AG09309 (cell line): ENCODE measurements around the gene ELMO2.
A peak's percentile ranks its signal among the peaks of the same experiment; 100 is the strongest.

Experiments used
- DNase-seq: peaks from one replicate; pipeline ENCODE4 v3.0.0-alpha.2; 2010; ENCODE audit warnings: low read depth
- H3K4me3 ChIP-seq: 2 replicates; pipeline ENCODE4 v1.5.1; 2011; ENCODE audit warnings: mild to moderate bottlenecking, low read depth, low read length, moderate library complexity; ENCODE audit not compliant: control insufficient read depth
- TF ChIP-seq, protein P1 (sequence below): IDR thresholded peaks from 2 replicates; pipeline ENCODE4 v1.5.1; 2011; ENCODE audit warnings: mild to moderate bottlenecking, low read depth, low read length, inconsistent platforms; ENCODE audit not compliant: insufficient read depth, control insufficient read depth; ENCODE audit errors: missing control alignments

Gene ELMO2

DNA sequence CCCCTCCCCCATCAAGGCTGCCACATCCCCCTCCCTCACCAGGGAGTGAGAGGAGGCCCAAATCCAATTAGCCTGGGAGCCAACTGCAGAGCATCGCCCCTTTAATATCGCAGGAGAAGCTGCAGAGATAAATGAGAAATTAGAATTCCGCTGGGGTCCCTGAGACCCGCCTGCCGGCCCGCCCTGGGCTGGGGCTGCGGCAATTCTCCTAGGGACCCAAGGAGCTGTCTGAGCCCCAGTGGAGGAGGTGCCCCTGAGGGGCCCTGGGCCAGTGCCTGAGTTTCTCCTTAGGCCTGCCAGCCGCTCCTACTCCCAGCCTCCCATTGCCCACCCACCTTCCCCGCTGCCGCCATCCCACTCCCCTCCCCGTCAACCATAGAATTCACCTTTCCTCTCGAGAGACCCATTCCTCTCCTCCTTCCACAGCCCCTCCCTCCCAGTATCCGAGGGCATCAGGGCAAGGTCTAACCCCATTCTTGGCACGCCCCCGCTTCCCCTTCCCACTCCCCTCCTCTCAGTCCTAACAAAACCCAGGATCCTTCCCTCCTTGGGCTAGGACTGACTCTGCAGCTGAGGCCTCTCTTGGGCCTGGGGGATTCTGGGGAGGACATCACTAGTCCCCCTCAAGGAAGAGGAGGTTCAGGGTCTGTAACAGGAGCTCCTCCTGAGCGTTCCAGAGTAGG is 78.1 kb downstream of the ELMO2 start:
- H3K4me3 ChIP-seq = no peak overlapping the region
- no peak for DNase-seq
- TF ChIP-seq, protein P1, sequence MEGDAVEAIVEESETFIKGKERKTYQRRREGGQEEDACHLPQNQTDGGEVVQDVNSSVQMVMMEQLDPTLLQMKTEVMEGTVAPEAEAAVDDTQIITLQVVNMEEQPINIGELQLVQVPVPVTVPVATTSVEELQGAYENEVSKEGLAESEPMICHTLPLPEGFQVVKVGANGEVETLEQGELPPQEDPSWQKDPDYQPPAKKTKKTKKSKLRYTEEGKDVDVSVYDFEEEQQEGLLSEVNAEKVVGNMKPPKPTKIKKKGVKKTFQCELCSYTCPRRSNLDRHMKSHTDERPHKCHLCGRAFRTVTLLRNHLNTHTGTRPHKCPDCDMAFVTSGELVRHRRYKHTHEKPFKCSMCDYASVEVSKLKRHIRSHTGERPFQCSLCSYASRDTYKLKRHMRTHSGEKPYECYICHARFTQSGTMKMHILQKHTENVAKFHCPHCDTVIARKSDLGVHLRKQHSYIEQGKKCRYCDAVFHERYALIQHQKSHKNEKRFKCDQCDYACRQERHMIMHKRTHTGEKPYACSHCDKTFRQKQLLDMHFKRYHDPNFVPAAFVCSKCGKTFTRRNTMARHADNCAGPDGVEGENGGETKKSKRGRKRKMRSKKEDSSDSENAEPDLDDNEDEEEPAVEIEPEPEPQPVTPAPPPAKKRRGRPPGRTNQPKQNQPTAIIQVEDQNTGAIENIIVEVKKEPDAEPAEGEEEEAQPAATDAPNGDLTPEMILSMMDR = no peak

DNA sequence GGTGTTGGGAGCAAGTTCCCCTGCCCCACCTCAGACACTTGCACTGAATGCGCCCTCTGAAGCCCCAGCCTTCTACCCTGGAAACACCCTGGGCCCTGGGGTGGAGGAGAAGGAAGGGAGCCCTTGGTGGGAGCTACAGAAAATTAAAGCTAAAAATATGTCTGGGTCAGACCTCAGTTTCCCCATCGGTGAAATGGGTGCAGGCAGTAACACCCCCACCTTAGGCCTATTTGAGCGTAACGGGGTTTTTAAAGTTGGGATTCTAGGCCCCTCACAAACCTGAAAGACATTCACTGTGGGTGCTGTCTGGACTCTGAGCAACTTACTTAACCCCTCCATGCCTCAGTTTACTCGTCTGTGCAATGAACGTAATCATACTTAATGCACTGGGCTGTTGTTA is 78.9 kb downstream of the ELMO2 start:
- no peak for DNase-seq
- TF ChIP-seq, protein P1 = no peak
- H3K4me3 ChIP-seq = no peak overlapping the region

DNA sequence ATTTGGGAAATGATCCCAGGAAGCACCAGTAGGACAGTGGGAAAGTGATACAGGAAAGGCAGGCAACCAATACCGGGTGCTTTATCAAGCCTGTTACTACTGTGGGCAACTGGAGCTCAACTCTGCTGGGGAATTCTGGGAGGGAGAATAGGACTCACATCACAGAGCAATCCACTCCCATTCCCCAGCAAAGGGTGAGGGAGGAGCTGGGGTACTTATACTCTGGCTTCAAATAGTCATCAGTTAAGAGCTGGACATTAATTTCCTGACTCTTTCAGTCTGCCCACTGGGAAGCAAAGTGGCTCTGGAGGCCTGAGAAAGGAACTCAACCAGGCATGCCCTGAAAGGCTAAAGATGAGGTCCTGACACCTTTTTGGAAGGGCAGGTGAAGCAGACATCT is 80.6 kb downstream of the ELMO2 start:
- DNase-seq = no peak
- TF ChIP-seq, protein P1 = no peak
- H3K4me3 ChIP-seq = no peak overlapping the region

DNA sequence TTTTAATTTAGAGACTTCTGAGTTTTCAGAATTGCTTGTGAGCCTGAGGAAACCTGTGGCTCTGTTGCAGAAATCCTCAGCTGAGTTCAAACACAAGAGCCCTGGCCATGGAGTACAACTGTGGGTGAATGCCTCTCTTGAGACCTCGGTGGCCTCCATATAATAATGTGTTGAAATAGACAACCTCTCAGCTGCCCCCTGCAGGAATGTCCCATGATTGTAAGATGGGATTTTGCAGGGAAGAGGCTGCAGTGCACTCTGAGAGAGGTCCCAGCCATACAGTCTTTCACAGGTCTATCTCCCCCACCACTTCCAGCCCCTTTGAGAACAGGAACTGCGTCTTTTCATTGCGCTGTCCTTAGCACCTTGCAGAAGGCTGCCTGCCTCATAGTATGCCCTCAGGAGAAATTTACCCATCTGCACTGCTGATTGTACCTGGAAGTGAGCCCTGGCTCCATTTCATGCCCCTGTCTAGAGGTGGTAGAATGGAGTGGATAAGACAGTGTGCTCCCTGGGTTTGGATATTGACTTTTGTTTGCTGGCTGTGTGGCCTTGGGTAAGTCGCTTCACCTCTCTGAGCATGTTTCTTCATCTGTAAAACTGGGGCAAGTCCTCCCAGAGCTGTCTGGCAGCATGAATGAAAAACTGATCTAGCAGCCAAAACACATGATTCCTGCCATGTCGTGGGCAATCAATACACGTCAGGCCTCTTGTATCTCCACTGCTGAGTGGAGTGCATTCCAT is 81.3 kb downstream of the ELMO2 start:
- H3K4me3 ChIP-seq = no peak overlapping the region
- TF ChIP-seq, protein P1 = peak; percentile 48
- no peak for DNase-seq

DNA sequence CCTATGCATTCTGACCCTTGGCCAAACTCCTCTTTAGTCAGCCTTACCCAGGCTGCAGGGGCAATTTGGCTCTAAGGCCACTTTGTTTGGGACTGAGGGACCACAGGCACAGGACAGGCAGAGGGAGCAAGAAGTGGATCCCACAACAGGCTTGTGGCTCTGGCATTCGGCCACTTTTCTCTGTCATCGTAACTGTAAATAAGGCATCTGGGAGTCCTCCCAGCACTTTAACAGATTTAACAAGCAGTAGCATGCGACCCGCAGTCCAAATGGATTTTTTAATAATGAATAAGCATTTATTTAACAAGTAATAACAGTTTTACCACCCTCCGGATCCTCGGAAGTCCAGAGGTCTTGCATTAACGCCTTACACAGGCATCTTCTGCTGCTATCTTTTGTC is 82.0 kb downstream of the ELMO2 start:
- TF ChIP-seq, protein P1 = no peak
- DNase-seq = no peak
- H3K4me3 ChIP-seq = no peak overlapping the region

DNA sequence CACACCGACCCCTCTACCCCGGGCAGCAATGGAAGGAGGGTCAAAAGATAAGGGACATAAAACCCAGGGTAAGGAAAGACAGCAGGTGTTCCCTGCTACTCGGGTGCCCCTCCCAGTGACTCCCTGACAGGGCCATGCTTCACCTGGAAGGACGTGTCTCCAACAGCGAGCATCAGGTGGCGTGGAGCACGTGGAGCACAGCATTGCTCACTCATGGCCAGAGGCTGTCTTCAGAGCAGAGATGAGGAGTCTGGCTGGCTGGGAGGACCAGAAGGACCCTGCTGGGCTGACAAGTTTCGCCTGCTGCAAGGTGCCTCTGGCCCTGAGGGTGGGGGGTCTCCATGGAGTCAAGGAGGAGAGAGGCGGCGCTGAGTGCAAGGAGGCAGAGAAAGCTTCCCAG is 82.9 kb downstream of the ELMO2 start:
- no peak overlapping the region for H3K4me3 ChIP-seq
- TF ChIP-seq, protein P1 = no peak
- no peak for DNase-seq

DNA sequence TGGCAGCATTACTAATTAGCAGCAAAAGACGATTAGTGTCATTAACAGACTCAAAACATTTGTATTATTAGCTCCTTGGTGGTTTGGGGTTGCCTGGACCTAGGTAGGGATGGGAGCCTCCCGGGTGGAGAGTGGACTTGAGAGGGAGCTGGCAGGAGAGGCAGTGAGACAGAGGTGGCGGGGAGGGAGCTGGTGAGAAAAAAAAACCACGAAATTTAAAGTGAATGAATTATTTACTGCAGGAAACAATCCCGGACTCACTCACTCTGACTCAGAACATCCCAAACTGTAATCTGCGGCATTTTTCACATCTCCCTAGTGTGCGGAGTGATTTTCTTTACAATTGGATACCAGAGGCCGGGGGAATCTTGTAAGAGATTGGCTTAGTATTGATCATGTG is 83.8 kb downstream of the ELMO2 start:
- TF ChIP-seq, protein P1 = no peak
- no peak overlapping the region for H3K4me3 ChIP-seq

More for the DNA sequence above, 83.8 kb downstream of the ELMO2 start:
- DNase-seq = no peak
